Skin epidermis (tissue), 12 donors: Measurements from ENCODE around the gene TARDBP.
"Not testable (repeated sequence)": the region's sequence is repeated elsewhere in the genome, so short reads cannot be mapped to it uniquely, and the experiment has no call there.

ENCODE experiments used
- H3K27ac ChIP-seq, 21 experiments: fragments of 200-600 bp; sonication (generic) in 11 of 21; one replicate each; pipeline ENCODE4 v1.5.0; 2020; ENCODE audit warnings: mild to moderate bottlenecking in 3 of 21, inconsistent platforms in 2 of 21, moderate library complexity in 2 of 21
- H3K4me3 ChIP-seq, 7 experiments: fragments of 200-600 bp; sonication (generic) in 2 of 7; one replicate each; pipeline ENCODE4 v1.5.0; 2020; ENCODE audit warnings: inconsistent platforms in 2 of 7, mild to moderate bottlenecking in 2 of 7, moderate library complexity in 1 of 7

Gene TARDBP

DNA sequence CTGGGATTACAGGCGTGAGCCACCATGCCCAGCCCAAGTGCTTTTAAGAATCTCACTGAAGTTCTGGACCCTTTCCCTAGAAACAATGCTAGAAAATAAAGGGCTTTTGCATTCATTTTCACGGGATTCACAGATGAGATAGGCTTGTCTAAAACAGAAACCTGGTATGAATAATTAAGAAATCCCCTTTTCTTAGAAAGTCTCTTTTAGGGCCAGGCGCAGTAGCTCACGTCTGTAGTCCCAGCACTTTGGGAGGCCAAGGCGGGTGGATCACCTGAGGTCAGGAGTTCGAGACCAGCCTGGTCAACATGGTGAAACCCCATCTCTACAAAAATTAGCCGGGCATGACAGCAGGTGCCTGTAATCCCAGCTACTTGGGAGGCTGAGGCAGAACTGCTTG, 60.9 kb downstream of the TARDBP start:
- not testable (repeated sequence) for H3K27ac ChIP-seq, H3K4me3 ChIP-seq
